GM12874 (cell line): ENCODE results near the gene DNM3.

Experiments
- TF ChIP-seq, protein P1 (sequence below): IDR thresholded peaks from 2 replicates; pipeline ENCODE4 v1.5.1; 2011; ENCODE audit warnings: low read depth, mild to moderate bottlenecking, control low read depth, low read length, moderate library complexity; ENCODE audit not compliant: insufficient read depth

DNM3 gene

DNA sequence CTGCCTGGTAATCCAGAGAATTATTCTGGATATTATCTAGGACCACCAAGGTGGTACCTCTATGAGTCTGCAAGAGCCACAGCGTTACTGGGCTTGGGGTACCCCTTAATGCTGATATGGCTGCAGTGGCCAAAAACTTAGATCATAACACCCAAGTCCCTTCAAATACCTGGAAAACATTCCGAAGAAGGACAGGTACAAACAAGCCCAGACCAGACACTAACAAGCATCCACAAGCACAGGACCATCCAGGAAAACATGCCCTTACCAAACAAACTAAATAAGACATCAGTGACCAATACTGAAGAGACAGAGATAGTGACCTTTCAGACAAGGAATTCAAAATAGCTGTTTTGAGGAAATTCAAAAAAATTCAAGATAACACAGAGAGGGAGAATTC lies 582.0 kb downstream of the DNM3 start:
- TF ChIP-seq, protein P1, sequence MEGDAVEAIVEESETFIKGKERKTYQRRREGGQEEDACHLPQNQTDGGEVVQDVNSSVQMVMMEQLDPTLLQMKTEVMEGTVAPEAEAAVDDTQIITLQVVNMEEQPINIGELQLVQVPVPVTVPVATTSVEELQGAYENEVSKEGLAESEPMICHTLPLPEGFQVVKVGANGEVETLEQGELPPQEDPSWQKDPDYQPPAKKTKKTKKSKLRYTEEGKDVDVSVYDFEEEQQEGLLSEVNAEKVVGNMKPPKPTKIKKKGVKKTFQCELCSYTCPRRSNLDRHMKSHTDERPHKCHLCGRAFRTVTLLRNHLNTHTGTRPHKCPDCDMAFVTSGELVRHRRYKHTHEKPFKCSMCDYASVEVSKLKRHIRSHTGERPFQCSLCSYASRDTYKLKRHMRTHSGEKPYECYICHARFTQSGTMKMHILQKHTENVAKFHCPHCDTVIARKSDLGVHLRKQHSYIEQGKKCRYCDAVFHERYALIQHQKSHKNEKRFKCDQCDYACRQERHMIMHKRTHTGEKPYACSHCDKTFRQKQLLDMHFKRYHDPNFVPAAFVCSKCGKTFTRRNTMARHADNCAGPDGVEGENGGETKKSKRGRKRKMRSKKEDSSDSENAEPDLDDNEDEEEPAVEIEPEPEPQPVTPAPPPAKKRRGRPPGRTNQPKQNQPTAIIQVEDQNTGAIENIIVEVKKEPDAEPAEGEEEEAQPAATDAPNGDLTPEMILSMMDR, result no peak

DNA sequence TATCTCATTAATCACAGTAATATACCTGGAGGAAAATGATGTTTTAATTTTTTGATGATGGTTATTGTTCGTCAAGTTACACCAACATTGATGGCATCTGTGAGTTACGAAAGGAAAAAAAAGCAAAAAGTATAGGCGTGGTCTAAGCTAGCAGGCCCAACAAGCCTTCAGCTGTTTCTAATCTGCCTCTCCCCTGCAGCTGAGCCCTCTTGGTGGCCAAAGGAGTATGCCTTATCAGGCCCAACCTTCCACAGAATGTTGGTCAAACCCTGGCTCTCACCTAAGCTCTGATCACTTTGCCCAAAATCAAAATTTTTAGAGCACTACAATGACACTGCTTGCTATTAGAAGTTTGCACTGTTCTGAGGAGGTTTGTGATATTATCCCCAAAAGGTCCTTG lies 584.0 kb downstream of the DNM3 start:
- TF ChIP-seq, protein P1, result no peak

DNA sequence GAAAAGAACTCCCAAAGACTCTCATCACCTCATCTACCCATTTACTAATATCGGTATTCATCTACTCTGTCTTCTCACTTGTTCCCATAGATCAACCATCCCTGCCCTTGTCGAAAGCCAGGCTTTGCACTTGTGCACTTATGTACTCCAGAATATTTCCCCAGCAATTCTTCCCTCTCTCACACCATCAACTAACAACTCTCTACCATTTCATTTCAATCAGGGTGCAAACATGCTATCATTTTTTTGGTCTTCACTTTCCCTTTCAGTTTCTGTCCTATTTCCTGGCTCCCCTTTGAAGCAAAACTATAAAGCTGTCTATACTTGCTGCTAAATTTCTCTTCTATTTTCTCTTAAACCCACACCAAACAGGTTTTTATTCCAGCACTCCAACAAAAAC lies 585.9 kb downstream of the DNM3 start:
- TF ChIP-seq, protein P1, result no peak

DNA sequence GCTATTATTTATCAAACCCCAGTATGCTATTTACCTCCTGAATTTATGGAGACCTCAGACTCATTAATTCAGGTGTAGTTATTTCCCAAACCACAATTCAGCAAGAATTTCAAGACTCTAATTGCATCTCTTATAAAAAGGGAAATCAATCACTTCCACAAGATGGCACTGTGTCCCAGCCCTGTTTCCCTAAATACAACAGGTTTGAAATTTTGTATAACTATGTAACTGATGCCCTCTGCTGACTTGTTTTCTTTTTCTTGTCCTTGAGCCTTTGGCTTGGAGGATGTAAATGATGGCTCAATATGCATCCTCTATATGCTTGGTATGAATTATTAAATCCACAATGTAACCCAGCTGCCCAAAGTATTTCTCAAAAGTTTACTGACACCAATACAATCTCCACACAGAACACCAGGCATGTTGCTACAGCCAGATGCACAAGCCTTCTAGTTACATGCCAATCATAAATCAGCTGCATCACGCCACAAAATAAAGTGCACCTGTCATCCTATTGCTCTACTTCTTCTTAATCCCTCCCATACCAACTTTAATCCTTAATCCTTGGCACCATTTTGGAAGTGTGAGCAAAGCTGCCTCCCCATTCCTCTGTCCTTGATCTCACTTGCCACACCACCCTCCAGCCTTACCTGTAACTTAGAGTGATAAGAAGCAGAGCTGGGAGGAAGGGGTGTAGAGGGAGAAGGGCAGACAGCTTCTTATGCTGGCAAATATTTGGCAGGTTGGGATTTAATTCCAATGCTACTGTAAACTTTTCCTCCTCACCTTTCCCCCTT lies 588.2 kb downstream of the DNM3 start:
- TF ChIP-seq, protein P1, result peak; percentile 48

DNA sequence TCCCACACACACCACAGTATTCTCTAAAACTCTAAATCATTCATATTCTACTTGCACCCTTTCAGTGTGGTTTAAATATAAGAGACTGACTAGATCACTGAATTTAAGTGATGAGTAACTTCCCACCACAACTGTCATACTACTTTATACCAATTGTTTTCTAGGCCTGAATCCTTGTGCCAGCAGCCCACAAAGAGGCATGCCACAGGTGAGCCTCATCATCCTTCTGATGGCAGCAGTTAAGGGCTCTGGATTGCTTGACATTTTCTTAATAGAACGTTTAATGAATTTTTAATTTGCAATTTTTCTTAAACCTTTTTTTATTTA lies 588.8 kb downstream of the DNM3 start:
- TF ChIP-seq, protein P1, result no peak

DNA sequence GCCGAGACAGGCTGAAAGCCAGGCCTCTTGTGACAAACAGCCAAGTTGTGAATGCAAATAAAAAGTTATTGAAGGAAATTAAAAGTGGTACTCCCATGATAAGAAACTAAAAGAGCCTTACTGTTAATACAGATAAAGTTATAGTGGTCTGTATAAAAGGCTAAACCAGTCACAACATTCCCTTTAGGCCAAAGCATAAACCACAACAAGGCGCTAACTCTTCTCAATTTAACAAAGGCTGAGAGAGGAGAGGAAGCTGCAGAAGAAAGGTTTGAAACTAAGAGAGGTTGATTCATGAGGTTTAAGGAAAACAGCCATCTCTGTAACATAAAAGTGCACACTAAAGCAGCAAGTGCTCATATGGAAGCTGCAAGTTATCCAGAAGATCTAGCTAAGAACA lies 589.9 kb downstream of the DNM3 start:
- TF ChIP-seq, protein P1, result no peak

DNA sequence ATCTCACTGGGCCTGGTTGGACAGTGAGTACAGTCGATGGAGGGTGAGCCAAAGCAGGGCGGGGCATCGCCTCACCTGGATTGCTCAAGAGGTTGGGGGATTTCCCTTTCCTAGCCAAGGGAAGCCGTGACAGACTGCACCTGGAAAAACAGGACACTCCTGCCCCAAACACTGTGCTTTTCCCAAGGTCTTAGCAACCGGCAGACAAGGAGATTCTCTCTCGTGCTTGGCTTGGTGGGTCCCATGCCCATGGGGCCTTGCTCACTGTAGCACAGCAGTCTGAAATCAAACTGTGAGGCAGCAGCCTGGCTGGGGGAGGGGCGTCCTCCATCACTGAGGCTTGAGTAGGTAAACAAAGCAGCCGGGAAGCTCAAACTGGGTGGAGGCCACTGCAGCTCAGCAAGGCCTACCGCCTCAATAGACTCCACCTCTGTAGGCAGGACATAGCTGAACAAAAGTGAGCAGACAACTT lies 590.5 kb downstream of the DNM3 start:
- TF ChIP-seq, protein P1, result no peak
